Kidney epithelial cell (primary cell): ENCODE results near the gene CEP76. TPM values are rescaled to one million over a fixed set of nuclear protein-coding genes. Genes with fewer than 3 reads are reported as not detected.

ENCODE experiments used
- DNase-seq: peaks from one replicate; pipeline ENCODE4 v3.0.0-alpha.2; 2010; ENCODE audit warnings: low read depth
- H3K27me3 ChIP-seq: 2 replicates; pipeline ENCODE4 v1.6.0; 2011; ENCODE audit warnings: low read length; ENCODE audit not compliant: control insufficient read depth, insufficient read depth
- H3K36me3 ChIP-seq: 2 replicates; pipeline ENCODE4 v1.5.1; 2011; ENCODE audit warnings: low read length; ENCODE audit not compliant: control insufficient read depth, insufficient read depth
- H3K4me3 ChIP-seq: 2 replicates; pipeline ENCODE4 v1.5.1; 2011; ENCODE audit warnings: low read depth, mild to moderate bottlenecking, control low read depth, low read length
- total RNA-seq: library from RNA; depleted of rRNA; stranded (reverse); fragments of >200 nt; gene quantifications from 2 replicates; pipeline ENCODE4 v1.2.3, GENCODE V29; 2015
- TF ChIP-seq, protein P1 (sequence below): IDR thresholded peaks from 2 replicates; pipeline ENCODE4 v1.5.1; 2011; ENCODE audit warnings: mild to moderate bottlenecking, moderate library complexity, low read length, control low read depth, inconsistent platforms; ENCODE audit not compliant: insufficient read depth, poor library complexity, severe bottlenecking

Gene CEP76
- total RNA-seq, 1 donor from 2014 or later, result 7.6 TPM

GRCh38 chr18:12721495-12722275 is 19.2 kb upstream of the CEP76 start:
- Histone ChIP-seq H3K36me3 (no peaks in the 10 kb centered on the region), H3K4me3 (no peak overlapping the region), H3K27me3 (no peaks in the 10 kb centered on the region)
- DNase-seq, result no peak
- TF ChIP-seq, protein P1, sequence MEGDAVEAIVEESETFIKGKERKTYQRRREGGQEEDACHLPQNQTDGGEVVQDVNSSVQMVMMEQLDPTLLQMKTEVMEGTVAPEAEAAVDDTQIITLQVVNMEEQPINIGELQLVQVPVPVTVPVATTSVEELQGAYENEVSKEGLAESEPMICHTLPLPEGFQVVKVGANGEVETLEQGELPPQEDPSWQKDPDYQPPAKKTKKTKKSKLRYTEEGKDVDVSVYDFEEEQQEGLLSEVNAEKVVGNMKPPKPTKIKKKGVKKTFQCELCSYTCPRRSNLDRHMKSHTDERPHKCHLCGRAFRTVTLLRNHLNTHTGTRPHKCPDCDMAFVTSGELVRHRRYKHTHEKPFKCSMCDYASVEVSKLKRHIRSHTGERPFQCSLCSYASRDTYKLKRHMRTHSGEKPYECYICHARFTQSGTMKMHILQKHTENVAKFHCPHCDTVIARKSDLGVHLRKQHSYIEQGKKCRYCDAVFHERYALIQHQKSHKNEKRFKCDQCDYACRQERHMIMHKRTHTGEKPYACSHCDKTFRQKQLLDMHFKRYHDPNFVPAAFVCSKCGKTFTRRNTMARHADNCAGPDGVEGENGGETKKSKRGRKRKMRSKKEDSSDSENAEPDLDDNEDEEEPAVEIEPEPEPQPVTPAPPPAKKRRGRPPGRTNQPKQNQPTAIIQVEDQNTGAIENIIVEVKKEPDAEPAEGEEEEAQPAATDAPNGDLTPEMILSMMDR, result no peak

- no peaks in the 10 kb centered on the region for H3K36me3 ChIP-seq
- no peak for DNase-seq
- no peak overlapping the region for H3K4me3 ChIP-seq
- TF ChIP-seq, protein P1, result no peak
- H3K27me3 ChIP-seq, result no peaks in the 10 kb centered on the region
Measured at GRCh38 chr18:12711446-12711845, 8.9 kb upstream of the CEP76 start.

DNA sequence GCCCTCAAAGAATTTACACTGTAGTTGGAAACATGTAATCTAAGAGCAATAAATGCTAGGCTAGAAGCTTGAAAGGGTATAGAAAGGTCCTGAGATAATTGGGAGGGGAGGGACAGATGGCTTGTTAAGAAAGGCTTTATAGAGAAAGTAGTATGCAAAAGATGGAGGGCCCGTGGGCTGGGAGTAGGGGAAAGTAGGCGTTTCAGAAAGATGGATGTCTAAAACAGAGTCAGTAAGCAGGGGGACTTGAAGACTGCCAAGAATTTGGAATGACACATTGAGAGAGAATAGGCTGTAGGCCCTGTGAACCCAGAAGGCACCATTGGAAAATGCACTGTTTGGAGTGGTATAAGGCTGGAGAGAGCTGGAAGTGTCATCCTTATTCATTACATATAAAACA is 1.1 kb upstream of the CEP76 start:
- no peak for DNase-seq
- TF ChIP-seq, protein P1, result no peak
- Histone ChIP-seq H3K27me3 (no peaks in the 10 kb centered on the region), H3K4me3 (peak overlapping the region; percentile 97), H3K36me3 (no peaks in the 10 kb centered on the region)

DNA sequence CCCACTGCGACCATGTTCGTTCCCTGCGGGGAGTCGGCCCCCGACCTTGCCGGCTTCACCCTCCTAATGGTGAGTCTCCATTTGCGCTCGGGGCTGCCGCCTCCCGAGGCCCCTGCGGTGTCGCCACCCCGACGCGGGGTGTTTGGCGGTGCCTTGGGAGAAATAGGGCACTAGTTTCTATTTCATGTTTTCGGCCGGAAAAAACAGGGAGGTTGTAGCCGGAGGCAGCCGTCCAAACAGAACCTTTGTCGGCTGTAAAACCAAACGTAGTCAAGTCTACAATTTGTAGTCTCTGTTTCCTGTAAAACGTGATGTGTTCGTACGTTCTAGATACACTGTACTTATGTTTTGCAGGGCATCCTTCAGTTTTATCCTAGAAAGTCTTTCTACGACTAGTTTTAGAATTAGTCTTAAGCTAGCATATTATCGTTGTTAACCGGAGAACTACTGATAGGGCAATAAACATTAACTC is 609 bp upstream of the CEP76 start:
- H3K27me3 ChIP-seq, result no peaks in the 10 kb centered on the region
- no peaks in the 10 kb centered on the region for H3K36me3 ChIP-seq
- TF ChIP-seq, protein P1, result no peak
- H3K4me3 ChIP-seq, result peak overlapping the region; percentile 97
- DNase-seq, result no peak

DNA sequence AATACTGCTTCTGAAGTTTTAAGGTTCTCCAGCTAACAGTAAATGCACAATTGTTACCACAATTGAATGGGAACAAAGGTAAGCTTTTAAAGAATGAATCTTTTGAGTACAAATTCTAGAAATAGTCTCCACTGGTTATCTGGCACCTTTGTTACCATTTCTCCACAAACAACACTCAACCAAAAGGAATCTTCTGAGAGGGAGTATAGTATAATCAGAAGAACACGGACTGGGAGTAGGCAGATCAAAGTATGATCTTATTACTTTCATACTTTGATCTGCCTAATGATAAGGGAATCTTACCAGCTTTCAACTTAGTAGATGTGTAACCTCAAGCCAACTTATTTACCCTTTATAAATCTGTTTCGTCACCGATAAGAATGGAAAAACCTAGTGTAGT is 1.4 kb downstream of the CEP76 start:
- DNase-seq, result no peak
- peak overlapping the region; percentile 97 for H3K4me3 ChIP-seq
- no peaks in the 10 kb centered on the region for H3K36me3 ChIP-seq
- H3K27me3 ChIP-seq, result no peaks in the 10 kb centered on the region
- TF ChIP-seq, protein P1, result no peak

DNA sequence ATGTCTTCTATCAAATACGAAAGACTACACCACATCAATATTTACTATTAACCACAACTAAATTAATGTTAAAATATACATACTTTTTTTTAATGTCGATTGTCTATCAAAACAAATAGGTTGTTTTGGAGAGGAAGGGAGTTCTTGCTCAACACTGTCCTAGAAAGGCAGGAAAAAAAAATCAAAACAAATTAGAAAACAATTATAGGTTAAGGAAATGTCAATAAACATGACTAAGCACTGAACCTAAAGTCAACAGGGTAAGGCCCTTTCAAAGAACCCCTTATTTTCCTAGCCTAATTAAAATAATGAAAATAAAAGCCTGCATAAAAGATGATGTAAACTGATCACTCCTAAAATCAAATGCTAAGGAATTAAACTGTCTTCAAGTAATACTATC is 2.8 kb downstream of the CEP76 start:
- H3K36me3 ChIP-seq, result no peaks in the 10 kb centered on the region
- H3K4me3 ChIP-seq, result no peak overlapping the region
- H3K27me3 ChIP-seq, result no peaks in the 10 kb centered on the region
- DNase-seq, result no peak
- TF ChIP-seq, protein P1, result no peak
